K562 (cell line): Measurements from ENCODE around the gene CPT1C. TPM values are rescaled to one million over a fixed set of nuclear protein-coding genes. Genes with fewer than 3 reads are reported as not detected.

Experiments
- ATAC-seq: fragments of 200-7000 bp; cut with Tn5 transposase; 3 replicates; pipeline ENCODE4 v1.9.1; 2020; ENCODE audit warnings: moderate library complexity
- BruUV-seq: library from RNA; stranded (reverse); fragments of 400-500 nt; replicated peaks from 2 replicates; lab custom pipeline; 2021; lab: Mats Ljungman, UMichigan
- CTCF ChIA-PET: fragments of 300-600 bp; formaldehyde crosslinking; extraction: SDS; loops from one replicate; lab custom pipeline; 2021; ENCODE audit warnings: low intra/inter-chr PET ratio; lab: Yijun Ruan, JAX
- POLR2A ChIA-PET: fragments of 300-600, 350-650 bp; sonication (Branson Sonifier 250); formaldehyde crosslinking; extraction: SDS; loops from one replicate; lab custom pipeline; 2021; ENCODE audit warnings: antibody characterized with exemption, inconsistent platforms; lab: Yijun Ruan, JAX
- DNase-seq, 4 experiments: peaks; one replicate each; pipeline versions ENCODE4 v3.0.0 to v3.0.0-alpha.2; 2011 to 2018; ENCODE audit warnings: low spot score in 3 of 4, mixed read lengths in 3 of 4; ENCODE audit errors: extremely low read depth in 1 of 4
- FAIRE-seq: peaks from 2 replicates; lab custom pipeline; 2011; peaks lifted over from hg19 to GRCh38; lab: Jason Lieb, UNC
- H2AFZ ChIP-seq: 2 replicates; pipeline ENCODE4 v1.6.0; 2011; ENCODE audit warnings: low read depth, low read length, control low read depth, inconsistent platforms
- H3K27ac ChIP-seq: fragments of 200-600 bp; 3 replicates; pipeline ENCODE4 v1.8.0; 2011; ENCODE audit warnings: low read depth, mild to moderate bottlenecking, control low read depth, inconsistent platforms, low read length, moderate library complexity, mixed read lengths; ENCODE audit errors: extremely low read depth
- H3K27me3 ChIP-seq, 2 experiments: fragments of 300-600 bp in 1 of 2; 2 replicates in 1 of 2; 3 replicates in 1 of 2; pipeline versions ENCODE4 v1.6.0 to v1.8.0; 2011; ENCODE audit warnings: inconsistent platforms in 2 of 2, low read length in 2 of 2, mild to moderate bottlenecking in 1 of 2, mixed read lengths in 1 of 2, moderate library complexity in 1 of 2; ENCODE audit not compliant: control insufficient read depth in 2 of 2, insufficient read depth in 2 of 2
- H3K36me3 ChIP-seq: fragments of 300-600 bp; 3 replicates; pipeline ENCODE4 v1.8.0; 2011; ENCODE audit warnings: mild to moderate bottlenecking, low read length, inconsistent platforms; ENCODE audit not compliant: control insufficient read depth, insufficient read depth
- H3K4me1 ChIP-seq, 2 experiments: fragments of 200-600 bp in 1 of 2; replicated peaks in 1 of 2; 2 replicates in 1 of 2; 3 replicates in 1 of 2; pipeline versions ENCODE4 v1.5.1 to v1.8.0; 2011; ENCODE audit warnings: inconsistent platforms in 2 of 2, low read length in 2 of 2, mild to moderate bottlenecking in 1 of 2, mixed read lengths in 1 of 2, moderate library complexity in 1 of 2; ENCODE audit not compliant: control insufficient read depth in 2 of 2, insufficient read depth in 2 of 2
- H3K4me2 ChIP-seq: 2 replicates; pipeline ENCODE4 v1.6.1; 2011; ENCODE audit warnings: low read length, control low read depth, inconsistent platforms, mixed read lengths; ENCODE audit not compliant: insufficient read depth
- H3K4me3 ChIP-seq: fragments of 200-600 bp; sonication (generic), shearing (Covaris generic); 2 replicates; pipeline ENCODE4 v1.5.1; 2016; ENCODE audit warnings: control low read depth, inconsistent platforms
- H3K79me2 ChIP-seq: fragments of 200-600 bp; 3 replicates; pipeline ENCODE4 v1.8.0; 2011; ENCODE audit warnings: low read length, inconsistent platforms; ENCODE audit not compliant: control insufficient read depth, insufficient read depth
- H3K9ac ChIP-seq, 2 experiments: 2 replicates each; pipeline versions ENCODE4 v1.6.0 to v1.6.1; 2011; ENCODE audit warnings: low read depth in 2 of 2, low read length in 2 of 2, control low read depth in 1 of 2, inconsistent platforms in 1 of 2, mild to moderate bottlenecking in 1 of 2, mixed read lengths in 1 of 2; ENCODE audit not compliant: insufficient read depth in 1 of 2
- H3K9me1 ChIP-seq: one replicate; pipeline ENCODE4 v1.6.0; 2011; ENCODE audit warnings: inconsistent platforms, mild to moderate bottlenecking, low read length, moderate library complexity; ENCODE audit not compliant: control insufficient read depth, insufficient read depth
- H3K9me3 ChIP-seq: replicated peaks from 2 replicates; pipeline ENCODE4 v1.5.1; 2011; ENCODE audit warnings: low read depth, low read length, inconsistent platforms; ENCODE audit not compliant: control insufficient read depth, insufficient read depth
- H4K20me1 ChIP-seq: replicated peaks from 2 replicates; pipeline ENCODE4 v1.6.1; 2011; ENCODE audit warnings: low read length, inconsistent platforms, mixed read lengths; ENCODE audit not compliant: control insufficient read depth, insufficient read depth
- AFF4 ChIP-seq: sonication (generic); formaldehyde crosslinking; IDR thresholded peaks from 2 replicates; pipeline ENCODE4 v1.8.0; 2023; ENCODE audit warnings: mild to moderate bottlenecking, missing genetic modification reagents
- ARID3B ChIP-seq: fragments of 250-450 bp; sonication (Bioruptor Pico); IDR thresholded peaks from 2 replicates; pipeline ENCODE4 v1.4.0; 2020; ENCODE audit warnings: borderline replicate concordance
- CHD1 ChIP-seq: fragments of 200-600 bp; sonication (generic); IDR thresholded peaks from one replicate; pipeline ENCODE4 v1.6.1; 2012; ENCODE audit warnings: mild to moderate bottlenecking, moderate library complexity, low read length, inconsistent platforms
- E2F4 ChIP-seq: sonication (generic); formaldehyde crosslinking; IDR thresholded peaks from 2 replicates; pipeline ENCODE4 v1.8.0; 2022; ENCODE audit warnings: mild to moderate bottlenecking, low read depth, missing genetic modification reagents
- MTA3 ChIP-seq: fragments of 450-650 bp; formaldehyde crosslinking; IDR thresholded peaks from 2 replicates; pipeline ENCODE4 v1.6.1; 2017; ENCODE audit warnings: mild to moderate bottlenecking, borderline replicate concordance
- NEUROD1 ChIP-seq: fragments of 150-350 bp; IDR thresholded peaks from 2 replicates; pipeline ENCODE4 v1.6.1; 2014; ENCODE audit warnings: borderline replicate concordance, low read length, low read depth; ENCODE audit not compliant: partially characterized antibody
- RBM15 ChIP-seq: fragments of 200-400 bp; formaldehyde crosslinking; IDR thresholded peaks from 2 replicates; pipeline ENCODE4 v1.6.1; 2018; ENCODE audit warnings: mild to moderate bottlenecking, low read length, moderate library complexity; ENCODE audit not compliant: insufficient read depth
- SPI1 ChIP-seq: IDR thresholded peaks from 2 replicates; pipeline ENCODE4 v1.6.1; 2011; ENCODE audit warnings: low read depth, low read length, control low read depth, borderline replicate concordance
- WHSC1 ChIP-seq: IDR thresholded peaks from one replicate; pipeline ENCODE4 v1.6.1; 2012; ENCODE audit warnings: low read length, control low read depth, inconsistent platforms
- ZNF699 ChIP-seq: fragments of 250-450 bp; sonication (Bioruptor Pico); IDR thresholded peaks from 2 replicates; pipeline ENCODE4 v1.8.0; 2021; ENCODE audit warnings: mild to moderate bottlenecking, moderate library complexity; ENCODE audit not compliant: insufficient replicate concordance
- WGBS: fragments of 100-300 bp; shearing (Covaris generic); methylation state at CpG from one replicate; pipeline ENCODE4 v1.1.6; 2016; ENCODE audit warnings: low coverage, mixed read lengths; ENCODE audit not compliant: insufficient coverage; ENCODE audit errors: missing lambda C conversion rate; 5-methylcytosine and 5-hydroxymethylcytosine counted together
- in situ Hi-C: fragments of 300-500 bp; cut with MboI; formaldehyde crosslinking; loops from 4 replicates; pipeline ENCODE4 v1.15.0; 2018; ENCODE audit warnings: inconsistent platforms, mixed read lengths
- intact Hi-C: fragments of 100-400 bp; cut with micrococcal nuclease; formaldehyde crosslinking; loops from 2 replicates; pipeline ENCODE4 v1.14.2; 2022
- polyA plus RNA-seq, 8 experiments: library from polyadenylated mRNA; depleted of rRNA in 4 of 8; stranded (reverse) in 5 of 8; unstranded in 3 of 8; fragments of >200 nt; fragmentation: Nextera tagmentation in 2 of 8; fragmentation: Illumina TruSeq in 1 of 8; extraction: Ambion mirVana in 2 of 8; extraction: Trizol in 1 of 8; gene quantifications; 2 replicates each; pipeline versions ENCODE4 v1.2.1 to v1.2.3, GENCODE V29; 2011 to 2014; ENCODE audit warnings: inconsistent platforms in 1 of 8, missing spikeins in 1 of 8
- total RNA-seq, 7 experiments: library from RNA; depleted of rRNA in 6 of 7; stranded (reverse); fragments of >200 nt in 6 of 7; fragmentation: Illumina TruSeq in 2 of 7; extraction: Trizol in 2 of 7; gene quantifications; 2 replicates each; pipeline versions ENCODE4 v1.2.1 to v1.2.3, GENCODE V29; 2011 to 2021; ENCODE audit warnings: low replicate concordance in 1 of 7

CPT1C gene
- total and polyA plus RNA-seq, 9 of the 15 experiments (the other 6 are each of a cell fraction or from before 2014, with no cell fraction given), result 1.9 to 12.3 (median 3.0) TPM

GRCh38 chr19:49672131-49672919 is 18.6 kb upstream of the CPT1C start:
- Histone ChIP-seq H3K79me2 (peaks cover 21% of the 10 kb centered on the region), H3K27me3 (no peaks in the 10 kb centered on the region), H3K36me3 (peaks cover 60% of the 10 kb centered on the region), H3K4me1 (peaks cover 18 to 26% of the 10 kb centered on the region in 2 experiments; a peak in 4 of 5 replicates), H3K9me3 (no peaks in the 10 kb centered on the region; the same call in 1 of the 2 replicates), H3K9me1 (no peaks in the 10 kb centered on the region), H2AFZ (peak overlapping the region; percentile 68), H3K27ac (peak overlapping the region; percentile 44; the same call in 1 of the 3 replicates), H3K9ac (peak overlapping the region; percentile 42 to 86; a peak in 3 of 4 replicates), H4K20me1 (0 out of 2 replicates have a peak, but pooled peaks cover 4% of the 10 kb centered on the region), H3K4me3 (peak overlapping the region; percentile 16; the same call in 1 of the 2 replicates), H3K4me2 (peak overlapping the region; percentile 75)
- ATAC-seq (peak; percentile 61), DNase-seq (peak; percentile 71 to 91 (median 80)), FAIRE-seq (peak; percentile 96)
- WGBS, result 5% methylated on average over 23 of the region's 28 CpGs
- ChIA-PET CTCF (interaction anchor here (0.7 to 1.3 kb wide), 3 partner anchors 170 to 311 kb away, joined by 3 read pairs; no protein-coding TSS in a partner anchor), POLR2A (interaction anchor here (0.7 to 1.4 kb wide), 2 partner anchors 38 to 177 kb away, joined by 3 read pairs; partner anchors contain the start of gene RPS11)
- no TSS peak for BruUV-seq
- in situ Hi-C loops (loop anchor here (5.0 kb wide), 1 partner anchor 165 kb away; no protein-coding TSS in a partner anchor), intact Hi-C loops (no loop called here)
- TF ChIP-seq ARID3B (CRISPR knock-in tag) (no peak), WHSC1 (no peak), SPI1 (no peak), CHD1 (no peak), ZNF699 (no peak), AFF4 (CRISPR knock-in tag) (no peak), RBM15 (no peak), E2F4 (no peak), NEUROD1 (peak; percentile 43), MTA3 (peak; percentile 81; the same call in 1 of the 2 replicates)
